OCI-M2 (cell line): ENCODE data around the gene CCDC197.

Source experiments
- DNase-seq: peaks from one replicate; lab custom pipeline; 2025; ENCODE audit not compliant: unreplicated experiment; lab: John Stamatoyannopoulos, UW

CCDC197 gene

GRCh38 chr14:94040796-94041195, 43.7 kb downstream of the CCDC197 start:
- no peak for DNase-seq

- no peak for DNase-seq
Measured at GRCh38 chr14:94041551-94042346, 44.6 kb downstream of the CCDC197 start.

GRCh38 chr14:94042433-94043091, 45.5 kb downstream of the CCDC197 start:
- DNase-seq: no peak

- DNase-seq: no peak
Measured at GRCh38 chr14:94043111-94043755, 46.1 kb downstream of the CCDC197 start.

- no peak for DNase-seq
Measured at GRCh38 chr14:94043756-94044475, 46.8 kb downstream of the CCDC197 start.

GRCh38 chr14:94044476-94045091, 47.5 kb downstream of the CCDC197 start:
- no peak for DNase-seq

GRCh38 chr14:94045101-94045500, 48.0 kb downstream of the CCDC197 start:
- DNase-seq: no peak

- no peak for DNase-seq
Measured at GRCh38 chr14:94045563-94046345, 48.7 kb downstream of the CCDC197 start.

- no peak for DNase-seq
Measured at GRCh38 chr14:94046696-94047250, 49.7 kb downstream of the CCDC197 start.

GRCh38 chr14:94047581-94047980, 50.5 kb downstream of the CCDC197 start:
- no peak for DNase-seq

- no peak for DNase-seq
Measured at GRCh38 chr14:94048691-94049624, 51.9 kb downstream of the CCDC197 start.

GRCh38 chr14:94049625-94050023, 52.5 kb downstream of the CCDC197 start:
- DNase-seq: no peak

GRCh38 chr14:94050231-94050880, 53.3 kb downstream of the CCDC197 start:
- no peak for DNase-seq

GRCh38 chr14:94051115-94051514, 54.0 kb downstream of the CCDC197 start:
- DNase-seq: no peak

GRCh38 chr14:94051779-94052178, 54.7 kb downstream of the CCDC197 start:
- DNase-seq: no peak

- no peak for DNase-seq
Measured at GRCh38 chr14:94052199-94052598, 55.1 kb downstream of the CCDC197 start.

- no peak for DNase-seq
Measured at GRCh38 chr14:94052662-94053061, 55.6 kb downstream of the CCDC197 start.

- no peak for DNase-seq
Measured at GRCh38 chr14:94054401-94054800, 57.3 kb downstream of the CCDC197 start.
